GM19193 (cell line): ENCODE measurements around the gene TFAP2E.

Source experiments
- POLR2A ChIP-seq: IDR thresholded peaks from 4 replicates; pipeline ENCODE4 v1.6.1; 2011; ENCODE audit not compliant: insufficient read depth, insufficient read length; ENCODE audit errors: extremely low read depth

The TFAP2E gene

DNA sequence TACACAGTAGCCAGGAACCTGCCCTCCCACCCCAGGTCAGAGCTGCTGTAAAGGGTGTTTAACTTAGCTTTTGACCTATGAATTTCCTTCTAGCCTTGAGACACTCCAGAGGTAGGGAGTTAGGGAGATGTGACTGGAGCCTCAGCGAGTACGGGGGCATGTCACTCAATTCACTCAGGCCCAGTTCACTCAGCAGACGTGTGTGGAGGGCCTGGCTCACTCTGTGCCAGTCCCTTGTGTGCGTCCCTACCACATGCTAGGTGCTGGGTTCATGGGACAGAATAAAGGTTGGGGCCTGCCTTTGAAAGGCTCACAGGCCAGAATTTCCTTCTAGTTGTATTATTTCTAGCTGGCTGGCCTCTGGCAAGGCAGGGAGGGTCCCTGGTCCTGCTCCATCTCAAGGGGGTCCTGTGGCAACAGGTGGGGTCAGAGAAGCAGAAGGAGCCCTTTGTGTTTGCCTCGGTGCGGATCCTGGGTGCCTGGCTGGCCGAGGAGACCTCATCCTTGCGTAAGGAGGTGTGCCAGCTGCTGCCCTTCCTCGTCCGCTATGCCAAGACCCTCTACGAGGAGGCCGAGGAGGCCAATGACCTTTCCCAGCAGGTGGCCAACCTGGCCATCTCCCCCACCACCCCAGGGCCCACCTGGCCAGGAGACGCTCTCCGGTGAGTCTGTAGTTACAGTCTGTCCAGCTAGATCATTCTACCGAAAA lies 11.0 kb upstream of the TFAP2E start:
- no peak for TF ChIP-seq POLR2A

DNA sequence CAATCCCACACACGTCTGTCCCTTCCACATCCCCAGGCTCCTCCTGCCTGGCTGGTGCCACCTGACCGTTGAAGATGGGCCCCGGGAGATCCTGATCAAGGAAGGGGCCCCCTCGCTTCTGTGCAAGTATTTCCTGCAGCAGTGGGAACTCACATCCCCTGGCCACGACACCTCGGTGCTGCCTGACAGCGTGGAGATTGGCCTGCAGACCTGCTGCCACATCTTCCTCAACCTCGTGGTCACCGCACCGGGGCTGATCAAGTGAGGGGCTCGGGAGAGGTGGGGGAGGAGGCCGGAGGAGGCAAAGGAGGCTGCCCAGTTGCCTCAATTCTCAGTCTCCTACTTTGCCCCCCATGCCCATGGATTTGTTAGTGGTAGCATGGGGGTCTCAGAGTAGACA lies 9.9 kb upstream of the TFAP2E start:
- TF ChIP-seq POLR2A, result no peak

DNA sequence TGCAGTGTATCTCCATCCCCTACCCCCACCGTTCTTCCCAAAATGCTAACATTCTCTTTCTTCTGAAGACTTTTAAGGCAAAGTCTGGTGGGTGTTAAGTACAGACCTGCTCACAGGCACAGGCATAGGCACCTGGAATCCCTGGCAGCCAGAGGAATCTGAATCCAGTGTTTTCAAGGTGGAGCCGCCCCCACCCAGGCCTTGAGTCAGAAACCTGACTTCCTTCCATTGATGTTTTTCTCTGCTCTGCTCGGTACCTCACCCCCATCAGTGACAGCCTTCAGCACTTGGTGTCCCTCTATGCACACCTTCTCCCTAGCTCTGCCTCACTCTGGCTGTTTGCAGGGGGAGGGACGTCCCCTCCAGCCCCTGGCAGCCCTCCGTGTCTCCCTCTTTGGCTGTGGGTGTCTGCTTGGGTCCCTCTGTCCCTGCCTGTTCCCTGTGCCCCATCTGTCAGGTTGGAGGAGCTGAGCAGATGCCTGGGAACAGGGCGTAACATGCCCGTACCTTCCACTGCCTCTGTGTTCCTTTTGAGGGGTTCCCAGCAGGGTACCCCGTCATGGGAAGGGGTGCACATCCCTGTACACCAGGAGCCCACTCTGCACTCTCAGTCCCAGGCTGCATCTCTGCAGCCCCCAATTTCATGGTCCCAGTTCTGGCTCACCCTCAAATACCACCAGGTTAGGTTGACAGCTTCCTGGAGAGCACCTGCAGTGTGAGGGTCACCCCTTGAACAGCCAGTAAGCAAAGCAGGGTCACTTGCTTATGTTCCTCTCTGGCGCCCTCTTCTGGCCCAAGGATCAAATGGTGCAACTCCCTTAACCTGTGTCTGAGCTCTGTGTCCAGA lies 8.9 kb upstream of the TFAP2E start:
- TF ChIP-seq POLR2A, result no peak

DNA sequence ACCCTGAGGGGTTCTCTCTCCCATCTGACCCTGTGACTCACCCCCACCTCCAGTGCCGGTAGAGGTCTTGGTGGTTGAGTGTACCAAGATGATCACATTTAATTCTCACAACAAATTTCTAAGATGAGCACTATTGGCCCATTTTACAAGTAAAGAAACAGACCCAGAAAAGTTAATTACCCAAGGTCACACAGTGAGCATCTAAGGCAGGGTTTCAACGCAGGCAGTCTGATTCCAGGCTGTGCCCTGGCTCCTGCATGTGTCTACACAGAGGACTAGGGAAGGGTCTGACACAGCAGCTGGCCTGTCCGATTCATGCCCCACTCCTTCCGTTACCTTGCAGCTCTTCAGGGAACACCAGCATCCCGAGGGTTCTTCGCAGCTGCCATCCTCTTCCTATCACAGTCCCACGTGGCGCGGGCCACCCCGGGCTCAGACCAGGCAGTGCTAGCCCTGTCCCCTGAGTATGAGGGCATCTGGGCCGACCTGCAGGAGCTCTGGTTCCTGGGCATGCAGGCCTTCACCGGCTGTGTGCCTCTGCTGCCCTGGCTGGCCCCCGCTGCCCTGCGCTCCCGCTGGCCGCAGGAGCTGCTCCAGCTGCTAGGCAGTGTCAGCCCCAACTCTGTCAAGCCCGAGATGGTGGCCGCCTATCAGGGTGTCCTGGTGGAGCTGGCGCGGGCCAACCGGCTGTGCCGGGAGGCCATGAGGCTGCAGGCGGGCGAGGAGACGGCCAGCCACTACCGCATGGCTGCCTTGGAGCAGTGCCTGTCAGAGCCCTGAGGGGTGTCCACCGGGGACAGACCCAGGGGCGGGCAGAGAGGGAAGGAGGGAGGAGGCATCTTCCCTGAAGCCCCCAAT lies 8.0 kb upstream of the TFAP2E start:
- no peak for TF ChIP-seq POLR2A

DNA sequence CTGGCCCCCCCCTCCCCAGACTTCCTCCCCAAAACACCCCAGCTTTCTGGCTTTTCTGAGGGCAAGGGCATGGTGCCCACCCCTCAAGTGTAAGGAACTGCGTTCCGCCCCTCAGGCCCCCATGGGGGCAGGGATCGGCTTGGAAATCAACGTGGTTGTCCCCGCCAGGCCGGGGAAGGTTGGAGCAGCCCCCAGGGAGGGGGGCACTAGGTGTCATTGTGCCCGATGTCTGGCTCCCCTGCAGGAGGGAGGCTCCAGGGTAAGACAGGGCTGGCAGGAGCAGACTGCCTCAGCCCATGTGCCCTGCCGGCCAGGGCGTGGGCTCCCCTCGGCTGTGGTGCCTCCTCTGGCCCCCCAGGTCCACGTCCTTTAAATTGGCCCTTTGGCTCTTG lies 7.4 kb upstream of the TFAP2E start:
- TF ChIP-seq POLR2A, result no peak

DNA sequence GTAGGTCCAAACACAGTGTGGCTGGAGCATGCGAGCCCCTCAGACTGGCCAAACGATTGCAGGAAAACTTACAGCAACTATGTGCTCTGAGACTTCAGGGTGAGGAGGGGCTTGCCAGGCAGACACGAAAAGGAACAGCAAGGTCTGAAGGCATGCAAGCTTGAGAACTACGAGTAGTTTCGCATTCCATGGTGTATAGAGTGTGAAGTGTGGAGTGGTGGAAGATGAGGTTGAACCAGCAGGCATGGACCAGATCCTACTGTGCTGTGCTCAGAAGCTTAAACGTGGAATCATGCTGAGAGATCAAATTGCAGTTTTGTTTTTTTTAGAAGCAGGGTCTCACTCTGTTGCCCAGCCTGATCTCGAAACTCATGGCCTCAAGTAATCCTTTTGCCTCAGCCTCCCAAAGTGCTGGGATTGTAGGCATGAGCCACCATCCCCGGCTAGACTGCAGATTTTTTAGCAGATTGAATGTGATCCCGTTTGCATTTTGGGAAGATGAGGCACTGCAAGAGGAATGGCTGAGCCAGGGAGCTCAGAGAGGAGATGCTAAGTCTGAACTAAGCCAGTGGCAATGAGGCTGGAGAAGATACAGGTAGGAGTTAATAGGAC lies 5.1 kb upstream of the TFAP2E start:
- no peak for TF ChIP-seq POLR2A

DNA sequence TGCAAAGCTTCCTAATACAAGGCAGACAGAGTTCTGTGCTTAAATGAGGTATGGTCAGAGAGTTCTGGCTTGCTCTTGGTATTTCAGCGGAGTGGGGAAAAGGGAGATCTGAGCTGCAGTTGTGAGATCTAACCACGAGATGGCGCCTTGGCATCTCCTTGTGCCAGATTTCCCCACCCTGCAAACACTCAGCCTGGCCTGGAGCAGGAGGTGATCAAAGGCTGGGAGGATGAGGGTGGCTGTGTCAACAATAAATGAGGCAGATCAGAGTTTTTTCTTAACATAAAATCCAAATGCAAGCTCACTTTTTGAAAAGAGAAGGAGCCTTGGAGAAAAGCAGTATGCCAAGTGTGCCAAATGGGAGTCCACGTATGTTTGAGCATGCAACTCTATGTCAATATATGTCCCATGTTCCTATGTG lies 4.1 kb upstream of the TFAP2E start:
- no peak for TF ChIP-seq POLR2A

DNA sequence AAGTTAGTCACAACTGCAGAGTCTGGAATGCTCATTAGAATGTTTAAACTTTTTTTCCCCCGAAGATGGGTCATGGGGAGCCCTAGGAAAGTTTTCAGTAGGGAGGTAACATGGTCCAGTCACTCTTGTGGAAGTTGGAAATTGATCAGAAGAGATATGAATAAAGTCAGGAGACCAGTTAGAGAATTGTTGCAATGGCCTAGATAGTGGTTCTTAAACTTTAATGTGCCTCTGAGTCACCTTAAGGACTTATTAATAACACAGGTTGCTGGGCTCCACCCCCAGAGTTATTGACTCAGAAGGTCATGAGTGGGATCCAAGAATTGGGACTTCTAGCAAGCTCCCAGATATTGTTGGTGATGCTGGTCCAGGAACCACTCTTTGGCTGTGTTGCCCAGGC lies 3.2 kb upstream of the TFAP2E start:
- no peak for TF ChIP-seq POLR2A

DNA sequence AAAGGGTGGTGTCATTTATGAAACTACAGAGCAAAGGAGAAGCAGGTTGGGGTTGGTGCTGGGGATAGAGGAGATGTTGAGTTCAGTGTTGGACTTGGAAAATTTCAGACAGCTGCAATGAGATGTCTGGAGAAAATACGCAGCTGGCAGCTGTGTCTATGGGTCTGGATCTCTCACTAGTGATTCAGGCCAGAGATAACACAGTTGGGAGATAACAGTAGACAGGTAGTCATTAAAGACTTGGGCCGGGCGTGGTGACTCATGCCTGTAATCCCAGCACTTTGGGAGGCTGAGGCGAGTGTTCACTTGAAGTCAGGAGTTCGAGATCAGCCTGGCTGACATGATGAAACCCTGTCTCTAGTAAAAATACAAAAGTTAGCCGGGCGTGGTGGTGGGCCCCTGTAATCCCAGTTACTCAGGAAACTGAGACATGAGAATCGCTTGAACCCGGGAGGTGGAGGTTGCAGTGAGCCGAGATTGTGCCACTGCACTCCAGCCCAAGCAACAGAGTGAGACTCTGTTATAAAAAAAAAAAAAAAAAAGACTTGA lies 2.5 kb upstream of the TFAP2E start:
- TF ChIP-seq POLR2A, result no peak

DNA sequence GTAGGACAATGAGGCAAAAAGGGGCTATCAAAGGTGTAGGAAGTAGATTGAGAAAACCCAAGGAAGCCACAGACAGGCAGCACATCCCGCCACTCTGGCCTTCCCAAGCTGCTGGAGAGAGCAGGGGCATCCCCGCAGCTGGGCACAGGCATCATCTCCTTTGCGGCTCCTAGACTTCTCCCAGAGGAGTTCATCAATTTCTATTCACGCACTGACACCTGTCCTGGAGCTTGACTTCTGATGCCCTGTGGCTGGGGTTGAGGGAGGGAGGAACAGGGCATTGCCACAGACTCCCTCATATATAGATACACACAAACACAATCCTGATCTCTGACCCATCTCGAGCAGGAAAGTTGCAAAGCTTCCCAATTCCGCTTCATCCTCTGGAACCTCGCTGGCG lies 1.9 kb upstream of the TFAP2E start:
- TF ChIP-seq POLR2A, result no peak

DNA sequence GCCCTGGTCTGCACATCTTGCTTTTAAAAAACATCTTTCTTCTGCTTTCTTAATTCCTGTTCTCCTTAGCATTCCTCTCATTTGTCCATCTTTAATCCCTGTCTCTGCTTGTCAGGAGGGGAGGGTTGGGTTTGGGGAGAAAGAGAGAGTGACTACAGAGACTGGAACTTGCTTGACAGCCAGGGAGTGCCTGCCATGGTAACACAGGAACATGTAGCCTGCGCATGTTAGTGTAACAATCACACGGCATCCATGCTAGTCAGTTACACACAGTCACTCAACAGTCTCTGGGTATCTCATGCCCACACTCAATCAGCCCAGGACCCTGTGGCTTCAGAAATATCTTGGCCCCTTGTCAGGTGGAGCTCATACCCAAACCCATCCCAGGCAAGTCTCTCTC lies 818 bp upstream of the TFAP2E start:
- TF ChIP-seq POLR2A, result no peak

DNA sequence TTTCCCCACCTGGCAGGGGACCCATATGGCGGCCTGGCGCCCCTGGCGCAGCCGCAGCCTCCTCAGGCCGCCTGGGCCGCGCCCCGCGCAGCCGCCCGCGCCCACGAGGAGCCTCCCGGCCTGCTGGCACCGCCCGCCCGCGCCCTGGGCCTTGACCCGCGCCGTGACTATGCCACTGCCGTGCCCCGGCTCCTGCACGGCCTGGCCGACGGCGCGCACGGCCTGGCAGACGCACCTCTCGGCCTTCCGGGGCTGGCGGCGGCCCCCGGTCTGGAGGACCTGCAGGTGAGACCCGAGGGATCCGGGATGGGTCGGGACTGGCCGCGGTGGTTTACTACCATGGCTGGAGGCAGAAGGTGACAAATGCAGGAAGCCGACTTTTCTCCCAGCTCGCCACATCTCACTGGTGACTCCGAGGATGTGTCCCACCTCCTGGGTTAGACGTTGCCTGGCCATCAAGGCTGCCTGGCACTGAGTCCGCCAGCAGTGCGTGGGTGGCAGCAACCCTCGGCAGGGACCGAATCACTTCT lies 1.1 kb downstream of the TFAP2E start:
- no peak for TF ChIP-seq POLR2A

DNA sequence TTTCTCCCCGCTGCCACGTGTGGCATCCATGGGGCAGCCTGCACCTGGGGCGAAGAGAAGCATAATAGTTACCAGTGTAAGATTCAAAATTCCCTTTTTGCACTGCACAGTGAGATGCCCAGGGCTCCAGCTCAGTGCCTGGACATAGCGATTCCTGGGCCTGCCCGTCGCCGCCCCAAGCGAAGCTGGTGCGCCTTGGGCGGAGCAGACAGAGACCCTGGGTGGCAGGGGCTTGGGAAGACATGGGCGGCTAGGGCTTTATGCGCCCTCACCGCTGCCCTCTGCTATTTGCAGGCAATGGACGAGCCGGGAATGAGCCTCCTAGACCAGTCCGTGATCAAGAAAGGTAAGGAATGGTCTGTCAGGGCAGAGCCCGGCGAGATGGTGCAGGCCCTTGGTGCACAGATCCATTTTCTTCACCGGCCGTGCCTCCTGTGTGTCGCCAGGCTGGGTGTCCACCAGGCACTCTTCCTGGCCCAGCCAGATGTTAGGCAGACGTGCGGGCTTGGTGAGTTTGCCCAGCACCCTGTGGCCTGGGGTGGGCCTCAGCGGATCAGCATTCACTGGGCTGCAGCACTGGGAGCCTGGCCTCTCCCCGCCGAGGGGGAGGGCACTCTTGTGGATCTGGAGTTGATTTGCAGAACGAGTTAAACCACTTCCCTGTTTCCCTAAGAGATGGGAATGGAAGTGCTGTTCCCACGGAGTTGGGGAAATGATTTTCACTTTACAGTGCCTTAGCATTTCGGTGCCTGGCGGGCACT lies 1.7 kb downstream of the TFAP2E start:
- TF ChIP-seq POLR2A, result no peak

DNA sequence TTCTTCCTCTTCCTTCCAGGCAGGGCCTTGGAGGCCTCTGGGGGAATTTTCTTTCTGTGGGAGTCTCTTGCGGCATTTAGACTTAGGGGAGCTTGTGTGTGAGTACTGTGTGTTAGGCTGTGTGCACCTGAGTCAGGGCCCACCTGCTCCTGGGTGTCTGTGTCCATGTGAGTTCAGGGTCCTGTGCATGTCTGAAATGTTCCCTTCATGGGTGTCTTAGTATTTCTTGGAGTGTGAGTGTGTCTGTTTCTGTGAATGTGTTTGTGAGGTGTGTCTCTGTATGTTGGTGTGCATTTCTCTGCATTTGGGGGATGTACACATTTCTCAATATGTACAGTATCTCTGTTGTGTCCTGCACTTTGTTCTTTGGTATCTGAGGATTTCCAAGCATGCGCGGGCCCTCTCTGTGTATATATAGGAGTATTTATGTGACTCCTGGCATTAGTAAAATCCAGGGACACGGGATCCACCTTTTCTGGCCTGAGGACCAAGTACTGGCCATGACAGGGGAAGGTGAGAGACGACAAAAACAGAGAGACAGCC lies 2.4 kb downstream of the TFAP2E start:
- no peak for TF ChIP-seq POLR2A

DNA sequence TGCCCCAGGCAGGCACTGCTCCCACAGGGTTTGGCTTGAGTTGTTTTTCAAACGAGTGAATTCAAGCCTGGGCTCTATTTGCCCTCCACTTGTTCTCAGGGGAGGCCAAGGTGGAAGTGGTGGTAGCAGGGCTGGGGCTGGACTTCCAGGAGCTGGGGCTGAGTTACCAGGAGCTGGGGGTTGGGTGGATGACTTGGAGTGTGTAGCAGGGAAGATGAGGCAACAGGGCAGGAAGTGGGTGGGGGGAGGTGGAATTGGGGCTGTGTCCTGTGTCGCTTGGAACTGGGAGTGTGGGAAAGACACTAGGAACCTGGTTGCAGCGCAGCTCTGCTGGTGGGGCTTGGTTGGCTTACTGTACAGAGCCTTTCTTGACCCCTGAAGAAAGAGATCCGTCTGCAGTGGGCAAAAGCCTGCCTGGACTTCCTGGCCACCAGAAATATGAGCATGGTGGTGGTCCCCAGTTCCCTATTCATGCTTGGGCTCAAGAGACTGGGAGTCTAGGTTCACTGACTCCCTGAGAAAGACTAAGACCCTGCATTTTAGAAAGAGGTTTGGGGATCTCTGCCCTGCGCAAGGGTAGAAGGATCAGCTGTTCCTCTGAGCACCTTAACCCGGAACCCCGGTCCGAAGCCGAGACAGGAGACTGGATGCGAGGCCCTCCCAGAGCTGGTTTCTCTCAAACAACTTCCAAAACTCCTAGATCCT lies 3.1 kb downstream of the TFAP2E start:
- no peak for TF ChIP-seq POLR2A
